ENCODE data around the gene MSTN.

Gene MSTN

GRCh38 chr2:190044866-190045265, 17.7 kb downstream of the MSTN start:
- TF ChIP-seq GATA3 (IDR thresholded peaks at IDR 0.05; ENCODE audit: low read depth, low read length) (no peak), GATA2 (IDR thresholded peaks at IDR 0.05; ENCODE audit: low read depth, low read length) (no peak)

- TF ChIP-seq GATA3 (IDR thresholded peaks at IDR 0.05; ENCODE audit: low read depth, low read length) = no peak
- TF ChIP-seq GATA2 (IDR thresholded peaks at IDR 0.05; ENCODE audit: low read depth, low read length) = no peak
Observed at GRCh38 chr2:190043441-190043840, 19.1 kb downstream of the MSTN start.

GRCh38 chr2:190036071-190036470, 26.5 kb downstream of the MSTN start:
- TF ChIP-seq GATA2 (IDR thresholded peaks at IDR 0.05; ENCODE audit: low read depth, low read length) (no peak), GATA3 (IDR thresholded peaks at IDR 0.05; ENCODE audit: low read depth, low read length) (no peak)

DNA sequence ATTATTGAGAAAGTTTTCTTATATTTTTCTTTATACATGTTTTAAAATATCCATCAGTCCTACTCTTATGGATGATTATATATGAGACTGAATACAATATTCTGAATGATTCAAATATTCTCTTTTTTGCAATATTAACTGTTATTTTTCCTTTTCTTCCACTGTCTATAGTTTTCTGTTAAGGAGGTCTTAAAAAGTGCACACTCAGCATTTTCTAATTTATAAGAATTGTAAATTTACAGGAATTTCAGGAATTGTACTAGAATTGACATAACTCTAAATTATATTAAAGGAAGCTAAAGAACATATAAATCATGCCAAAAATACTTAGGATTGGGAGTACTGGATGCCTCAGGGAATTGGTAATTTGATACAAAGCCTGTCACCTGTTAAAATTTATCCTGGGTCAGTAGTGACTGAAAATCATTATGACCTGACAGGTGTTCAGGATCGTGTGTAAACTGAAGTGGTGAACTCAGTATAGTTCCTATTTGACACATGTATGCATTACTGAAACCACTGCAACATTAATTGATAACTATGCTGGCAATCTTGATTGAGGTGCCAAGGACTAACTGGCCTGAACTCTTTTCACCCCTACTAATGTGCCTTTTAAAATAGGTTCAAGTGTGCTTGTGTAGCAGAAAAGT, 30.4 kb downstream of the MSTN start:
- no peak for TF ChIP-seq GATA2 (IDR thresholded peaks at IDR 0.05; ENCODE audit: low read depth, low read length)
- TF ChIP-seq GATA3 (IDR thresholded peaks at IDR 0.05; ENCODE audit: low read depth, low read length) = no peak

DNA sequence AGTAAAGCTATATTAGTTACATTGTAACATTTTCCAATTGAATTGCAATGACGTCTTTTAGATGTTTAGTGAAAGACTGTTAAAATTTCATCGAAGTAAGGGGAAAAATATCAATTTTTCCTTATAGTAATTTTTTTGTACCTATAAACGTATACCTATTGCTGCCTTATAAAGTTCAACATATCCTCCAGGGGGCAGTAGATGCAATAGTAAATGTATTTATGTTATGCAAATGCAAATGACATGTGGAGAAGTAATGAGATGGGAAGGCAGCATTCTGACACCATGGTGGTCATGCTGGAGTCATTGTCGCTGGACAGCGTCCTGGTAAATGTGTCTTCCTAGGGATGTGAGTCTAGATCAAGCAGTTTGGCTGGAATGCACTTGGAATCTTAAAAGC, 38.7 kb downstream of the MSTN start:
- TF ChIP-seq GATA3 (IDR thresholded peaks at IDR 0.05; ENCODE audit: low read depth, low read length) = no peak
- no peak for TF ChIP-seq GATA2 (IDR thresholded peaks at IDR 0.05; ENCODE audit: low read depth, low read length)

DNA sequence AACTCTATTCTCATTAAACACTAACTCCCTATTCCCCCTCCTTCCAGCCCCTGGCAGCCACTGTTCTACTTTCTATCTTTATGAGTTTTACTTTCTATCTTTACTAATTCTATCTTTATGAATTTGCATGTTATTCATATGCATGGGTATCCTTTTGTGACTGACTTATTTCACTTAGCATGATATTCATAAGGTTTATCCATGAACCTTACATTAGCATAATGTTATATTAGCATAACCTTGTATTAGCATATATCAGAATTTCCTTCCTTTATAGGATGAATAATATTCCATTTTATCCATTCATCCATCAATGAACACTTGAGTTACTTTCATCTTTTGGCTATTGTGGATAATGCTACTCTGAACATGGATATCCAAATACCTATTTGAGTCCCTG, 41.8 kb downstream of the MSTN start:
- TF ChIP-seq GATA3 (IDR thresholded peaks at IDR 0.05; ENCODE audit: low read depth, low read length) (no peak), GATA2 (IDR thresholded peaks at IDR 0.05; ENCODE audit: low read depth, low read length) (no peak)

DNA sequence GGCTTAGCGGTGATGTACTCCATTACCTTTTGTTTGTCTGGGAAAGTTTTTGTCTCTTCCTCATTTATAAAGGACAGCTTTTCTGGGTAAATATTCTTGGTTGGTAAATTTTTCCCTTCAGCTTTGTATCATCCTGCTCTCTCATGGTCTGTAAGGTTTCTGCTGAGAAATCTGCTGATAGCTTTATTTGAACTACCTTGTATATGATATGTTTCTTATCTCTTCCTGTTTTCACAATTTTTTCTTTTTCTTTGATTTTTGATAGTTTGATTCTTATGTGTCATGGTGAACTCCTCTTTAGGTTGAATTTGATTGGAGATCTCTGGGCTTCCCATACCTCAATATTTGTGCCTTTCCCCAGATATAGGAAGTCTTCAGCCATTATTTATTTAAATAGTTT, 44.7 kb downstream of the MSTN start:
- TF ChIP-seq GATA2 (IDR thresholded peaks at IDR 0.05; ENCODE audit: low read depth, low read length) (no peak), GATA3 (IDR thresholded peaks at IDR 0.05; ENCODE audit: low read depth, low read length) (no peak)
